Transverse colon (tissue), 4 donors: Measurements from ENCODE around the gene STARD9. TPM values are rescaled to one million over a fixed set of nuclear protein-coding genes. Genes with fewer than 3 reads are reported as not detected.

Experiments
- DNase-seq: peaks from one replicate; pipeline ENCODE4 v3.0.0-alpha.2; 2019
- H3K27ac ChIP-seq, 4 donors: fragments of 200-600 bp; sonication (generic); 2 replicates each; pipeline ENCODE4 v1.5.1; 2016 to 2018; ENCODE audit warnings: inconsistent platforms in 4 of 4
- H3K27me3 ChIP-seq: fragments of 200-600 bp; sonication (generic); 2 replicates; pipeline ENCODE4 v1.5.1; 2017; ENCODE audit warnings: inconsistent platforms
- H3K36me3 ChIP-seq, 4 donors: fragments of 200-600 bp; sonication (generic); 2 replicates each; pipeline ENCODE4 v1.5.1; 2017 to 2019; ENCODE audit warnings: inconsistent platforms in 4 of 4
- H3K4me1 ChIP-seq, 4 donors: fragments of 200-600 bp; sonication (generic); 2 replicates each; pipeline ENCODE4 v1.5.1; 2017 to 2020; ENCODE audit warnings: inconsistent platforms in 4 of 4
- H3K4me3 ChIP-seq, 4 donors: fragments of 200-600 bp; sonication (generic); 1 replicate in 1 of 4; 2 replicates in 3 of 4; pipeline versions ENCODE4 v1.5.1 to v1.6.1; 2017 to 2019; ENCODE audit warnings: inconsistent platforms in 4 of 4
- H3K9me3 ChIP-seq, 2 donors: fragments of 200-600 bp; sonication (generic); 2 replicates each; pipeline ENCODE4 v1.5.1; 2017 to 2019; ENCODE audit warnings: inconsistent platforms in 2 of 2
- CTCF ChIP-seq, 5 experiments: fragments of 200-600 bp in 3 of 5; fragments of 450-650 bp in 2 of 5; sonication (generic) in 3 of 5; IDR thresholded peaks; 1 replicate in 2 of 5; 2 replicates in 3 of 5; pipeline ENCODE4 v1.5.1; 2016 to 2017; ENCODE audit warnings: antibody characterized with exemption in 5 of 5, inconsistent platforms in 3 of 5, mild to moderate bottlenecking in 2 of 5, moderate library complexity in 1 of 5
- EP300 ChIP-seq: sonication (generic); formaldehyde crosslinking; IDR thresholded peaks from one replicate; pipeline ENCODE4 v1.6.1; 2017; ENCODE audit warnings: antibody characterized with exemption, low read depth
- POLR2A ChIP-seq: fragments of 450-650 bp; IDR thresholded peaks from one replicate; pipeline ENCODE4 v1.6.1; 2016; ENCODE audit warnings: antibody characterized with exemption, mild to moderate bottlenecking, moderate library complexity
- POLR2AphosphoS5 ChIP-seq, 3 donors: sonication (generic); formaldehyde crosslinking; IDR thresholded peaks; one replicate each; pipeline ENCODE4 v1.6.1; 2016; ENCODE audit warnings: antibody characterized with exemption in 3 of 3
- WGBS, 2 donors: methylation state at CpG; one replicate each; pipeline ENCODE4 v1.1.5; 2018; ENCODE audit warnings: low coverage in 1 of 2; 5-methylcytosine and 5-hydroxymethylcytosine counted together
- in situ Hi-C, 4 donors: fragments of 200-750 bp; cut with MboI; loops; one replicate each; pipeline versions ENCODE4 v1.15.0 to v1.15.1; 2017; ENCODE audit warnings: low sequenced_read_pairs in 3 of 4, low pct_ligation_motif_present in 1 of 4, low pct_unique_long_range_greater_than_20kb in 1 of 4
- intact Hi-C: fragments of 100-400 bp; cut with DNase I; formaldehyde crosslinking; loops from one replicate; pipeline ENCODE4 v1.15.1; 2023; ENCODE audit warnings: low total_unique reads
- total RNA-seq, 4 donors: library from RNA; depleted of rRNA; stranded (reverse); fragments of >200 nt; gene quantifications; one replicate each; pipeline ENCODE4 v1.1.0, GENCODE V29; 2016

Gene STARD9
- total RNA-seq, 4 donors from 2014 or later: 11.1 to 52.5 (median 22.4) TPM

GRCh38 chr15:42590619-42591237 is 15.3 kb downstream of the STARD9 start:
- in situ Hi-C loops: loop anchor here in 1 of 4 donors (10.0 kb wide), 1 partner anchor 64 kb away; no protein-coding TSS in a partner anchor
- 80 to 100% methylated on average over 1 to 5 of the region's 5 CpGs for WGBS, 2 donors
- Histone ChIP-seq H3K4me3 (no peak overlapping the region), H3K27me3 (no peaks in the 10 kb centered on the region), H3K27ac (peak overlapping the region; percentile 53 to 81 (median 78)), H3K4me1 (peaks cover 5 to 34% (median 22%) of the 10 kb centered on the region in 4 donors), H3K36me3 (no peaks in the 10 kb centered on the region), H3K9me3 (no peaks in the 10 kb centered on the region)
- DNase-seq: no peak
- TF ChIP-seq EP300 (no peak), POLR2AphosphoS5 (IDR thresholded peaks at IDR 0.05) (no peak), POLR2A (no peak), CTCF (IDR thresholded peaks at IDR 0.05) (no peak)
- intact Hi-C loops: no loop called here

GRCh38 chr15:42591238-42591934 is 16.0 kb downstream of the STARD9 start:
- Histone ChIP-seq H3K4me3 (no peak overlapping the region), H3K9me3 (no peaks in the 10 kb centered on the region), H3K4me1 (peaks cover 5 to 40% (median 26%) of the 10 kb centered on the region in 4 donors), H3K27ac (peak overlapping the region; percentile 53 to 81 (median 78)), H3K27me3 (no peaks in the 10 kb centered on the region), H3K36me3 (no peaks in the 10 kb centered on the region)
- intact Hi-C loops (no loop called here), in situ Hi-C loops (loop anchor here in 1 of 4 donors (10.0 kb wide), 1 partner anchor 63 kb away; no protein-coding TSS in a partner anchor)
- 58 to 59% methylated on average over 9 to 10 of the region's 10 CpGs for WGBS, 2 donors
- TF ChIP-seq CTCF (IDR thresholded peaks at IDR 0.05) (peak; percentile 29 to 63 (median 45)), EP300 (no peak)
- DNase-seq: no peak

- intact Hi-C loops: no loop called here
Observed at GRCh38 chr15:42592716-42593115, 17.3 kb downstream of the STARD9 start.

More at GRCh38 chr15:42592716-42593115, 17.3 kb downstream of the STARD9 start:
- Histone ChIP-seq H3K27ac (peak overlapping the region; percentile 71 to 81 (median 78)), H3K4me1 (peaks cover 10 to 46% (median 26%) of the 10 kb centered on the region in 4 donors), H3K4me3 (no peak overlapping the region), H3K9me3 (no peaks in the 10 kb centered on the region), H3K27me3 (no peaks in the 10 kb centered on the region), H3K36me3 (no peaks in the 10 kb centered on the region)
- TF ChIP-seq EP300 (no peak), POLR2AphosphoS5 (IDR thresholded peaks at IDR 0.05) (no peak), POLR2A (no peak), CTCF (IDR thresholded peaks at IDR 0.05) (no peak)
- peak; percentile 29 for DNase-seq
- in situ Hi-C loops: loop anchor here in 1 of 4 donors (10.0 kb wide), 1 partner anchor 62 kb away; no protein-coding TSS in a partner anchor
- WGBS, 2 donors: 60 to 100% methylated on average over 1 to 3 of the region's 3 CpGs
